ENCODE data around the gene SGIP1. TPM values are rescaled to one million over a fixed set of nuclear protein-coding genes. Genes with fewer than 3 reads are reported as not detected.
A peak's percentile ranks its signal among the peaks of the same experiment; 100 is the strongest.
"Not testable (repeated sequence)": the region's sequence is repeated elsewhere in the genome, so short reads cannot be mapped to it uniquely, and the experiment has no call there.

SGIP1 gene
- total RNA-seq, 1 donor from 2014 or later: 16.0 TPM

- Mint-ChIP-seq H3K4me1 (ENCODE audit: low read depth) (no peaks in the 10 kb centered on the region), H3K36me3 (ENCODE audit: insufficient read depth) (no peaks in the 10 kb centered on the region), H3K9me3 (ENCODE audit: low read depth) (no peaks in the 10 kb centered on the region), H3K27ac (no peak overlapping the region), H3K27me3 (no peaks in the 10 kb centered on the region), H3K4me3 (ENCODE audit: low read depth) (no peak overlapping the region)
- TF ChIP-seq CTCF (IDR thresholded peaks at IDR 0.05; ENCODE audit: unreplicated experiment): no peak
- no peak for DNase-seq (ENCODE audit: low spot score, unreplicated experiment)
Measured at GRCh38 chr1:66583021-66583420, 49.1 kb downstream of the SGIP1 start.

GRCh38 chr1:66585002-66585401 is 51.0 kb downstream of the SGIP1 start:
- Mint-ChIP-seq H3K27ac (no peak overlapping the region), H3K9me3 (ENCODE audit: low read depth) (no peaks in the 10 kb centered on the region), H3K4me1 (ENCODE audit: low read depth) (no peaks in the 10 kb centered on the region), H3K27me3 (no peaks in the 10 kb centered on the region), H3K36me3 (ENCODE audit: insufficient read depth) (no peaks in the 10 kb centered on the region), H3K4me3 (ENCODE audit: low read depth) (no peak overlapping the region)
- no peak for DNase-seq (ENCODE audit: low spot score, unreplicated experiment)
- no peak for TF ChIP-seq CTCF (IDR thresholded peaks at IDR 0.05; ENCODE audit: unreplicated experiment)

DNA sequence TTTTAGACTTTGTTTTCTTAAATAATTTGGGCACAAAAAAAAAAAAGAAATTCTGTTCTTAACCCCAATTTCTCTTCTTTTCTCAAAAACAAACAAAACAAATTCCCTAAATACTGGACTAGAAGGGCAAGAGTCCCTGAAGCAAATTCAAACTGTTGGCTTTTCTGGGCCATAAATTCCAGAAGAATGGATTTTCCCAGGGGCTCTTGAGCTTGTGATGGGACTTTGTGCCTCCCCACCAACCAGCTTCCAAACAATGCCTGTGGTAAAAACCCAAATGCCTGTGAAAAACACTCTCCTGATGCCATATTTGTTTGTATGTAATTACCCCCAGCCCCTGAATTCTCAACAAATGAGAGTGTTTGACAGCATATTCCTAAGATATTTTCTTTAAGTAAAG is 55.4 kb downstream of the SGIP1 start:
- no peaks in the 10 kb centered on the region for H3K9me3 Mint-ChIP-seq (ENCODE audit: low read depth)
- TF ChIP-seq CTCF (IDR thresholded peaks at IDR 0.05; ENCODE audit: unreplicated experiment): no peak
- H3K36me3 Mint-ChIP-seq (ENCODE audit: insufficient read depth): no peaks in the 10 kb centered on the region
- peaks cover 17% of the 10 kb centered on the region for H3K4me1 Mint-ChIP-seq (ENCODE audit: low read depth)
- H3K27ac Mint-ChIP-seq: no peak overlapping the region
- H3K27me3 Mint-ChIP-seq: no peaks in the 10 kb centered on the region
- no peak overlapping the region for H3K4me3 Mint-ChIP-seq (ENCODE audit: low read depth)
- no peak for DNase-seq (ENCODE audit: low spot score, unreplicated experiment)

- H3K4me3 Mint-ChIP-seq (ENCODE audit: low read depth); H3K36me3 Mint-ChIP-seq (ENCODE audit: insufficient read depth); DNase-seq (ENCODE audit: low spot score, unreplicated experiment); H3K9me3 Mint-ChIP-seq (ENCODE audit: low read depth); H3K27me3 Mint-ChIP-seq: not testable (repeated sequence)
- Mint-ChIP-seq H3K27ac (peak overlapping the region; percentile 65), H3K4me1 (ENCODE audit: low read depth) (peaks cover 17% of the 10 kb centered on the region)
Measured at GRCh38 chr1:66592106-66592507, 58.2 kb downstream of the SGIP1 start.

DNA sequence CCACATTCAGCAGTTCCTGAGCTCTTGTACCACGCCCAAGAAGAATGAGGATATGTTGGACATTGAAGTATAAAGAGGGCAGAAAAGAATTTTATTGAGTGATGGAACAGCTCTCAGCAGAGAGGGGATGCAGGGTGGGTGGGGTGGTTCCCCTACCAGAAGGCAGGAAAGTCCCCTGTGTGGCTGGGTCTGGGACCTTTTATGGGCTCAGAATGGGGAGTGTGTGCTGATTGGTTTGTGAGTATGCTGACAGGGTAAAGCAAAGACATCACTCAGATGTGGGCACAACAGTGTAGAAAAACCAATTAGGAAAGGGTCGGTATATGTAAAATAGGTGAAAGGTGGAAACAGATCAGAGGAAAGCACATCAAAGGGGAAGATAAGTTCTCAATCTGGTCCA is 62.2 kb downstream of the SGIP1 start:
- Mint-ChIP-seq H3K9me3 (ENCODE audit: low read depth) (peaks cover 7% of the 10 kb centered on the region), H3K36me3 (ENCODE audit: insufficient read depth) (peaks cover 2% of the 10 kb centered on the region), H3K27me3 (no peaks in the 10 kb centered on the region), H3K27ac (no peak overlapping the region), H3K4me3 (ENCODE audit: low read depth) (no peak overlapping the region), H3K4me1 (ENCODE audit: low read depth) (peaks cover 17% of the 10 kb centered on the region)
- no peak for TF ChIP-seq CTCF (IDR thresholded peaks at IDR 0.05; ENCODE audit: unreplicated experiment)
- no peak for DNase-seq (ENCODE audit: low spot score, unreplicated experiment)

DNA sequence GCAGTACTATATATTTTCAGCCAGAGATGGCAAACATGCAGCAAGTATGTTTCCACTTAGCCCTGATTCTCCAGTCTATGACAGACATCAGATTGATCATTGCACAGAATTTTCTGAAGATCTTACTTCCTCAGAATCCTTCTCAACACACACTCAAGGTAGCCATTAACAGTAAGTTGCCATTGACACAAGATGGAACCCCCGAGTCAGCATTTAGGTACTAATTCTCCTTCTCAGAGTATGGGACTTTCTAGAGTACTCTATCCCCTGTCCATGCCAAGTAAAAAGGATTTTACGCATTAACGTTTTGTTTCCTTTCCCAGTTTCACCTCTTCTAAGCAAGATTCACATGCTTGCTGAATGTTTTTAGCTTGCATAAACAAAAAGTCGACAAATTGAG is 63.5 kb downstream of the SGIP1 start:
- Mint-ChIP-seq H3K27me3 (no peaks in the 10 kb centered on the region), H3K4me3 (ENCODE audit: low read depth) (no peak overlapping the region), H3K27ac (no peak overlapping the region), H3K9me3 (ENCODE audit: low read depth) (peaks cover 7% of the 10 kb centered on the region), H3K36me3 (ENCODE audit: insufficient read depth) (peaks cover 2% of the 10 kb centered on the region), H3K4me1 (ENCODE audit: low read depth) (peaks cover 4% of the 10 kb centered on the region)
- no peak for DNase-seq (ENCODE audit: low spot score, unreplicated experiment)
- TF ChIP-seq CTCF (IDR thresholded peaks at IDR 0.05; ENCODE audit: unreplicated experiment): no peak

Measured in progenitor cell of endocrine pancreas (in vitro differentiated cells).